NCI-H2107 treated with DMSO at 0.1 percent for 48 hours (cell line): ENCODE results near the gene PTH2R.
"Not testable (repeated sequence)": the region's sequence is repeated elsewhere in the genome, so short reads cannot be mapped to it uniquely, and the experiment has no call there.

Source experiments
- DNase-seq: peaks from one replicate; lab custom pipeline; 2025; ENCODE audit not compliant: unreplicated experiment; lab: John Stamatoyannopoulos, UW

The PTH2R gene

DNA sequence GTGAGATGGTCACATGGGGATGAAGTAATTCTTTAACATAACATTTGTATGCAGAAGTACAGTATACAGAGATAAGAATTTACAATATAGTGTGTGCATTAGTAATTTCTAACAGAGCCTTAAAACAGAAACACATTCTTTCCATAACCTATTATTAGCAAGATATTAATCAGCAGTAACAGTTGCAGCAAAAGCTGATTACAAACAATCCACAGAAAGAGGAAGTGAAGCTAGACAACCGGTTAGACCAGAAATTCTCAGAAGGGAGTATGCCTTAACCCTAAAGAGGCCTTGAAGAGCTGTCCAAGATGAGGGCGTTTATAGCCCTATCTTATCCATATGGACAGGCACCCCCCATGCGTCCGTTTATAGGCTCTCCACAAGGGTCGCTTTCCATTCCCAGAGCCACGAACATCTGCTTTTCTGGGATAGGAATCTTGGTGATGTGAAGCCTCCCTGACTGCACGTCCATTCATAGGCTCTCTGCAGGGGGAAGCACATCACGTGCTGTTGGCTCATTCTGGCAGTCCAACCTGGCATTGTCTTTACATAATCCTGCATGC, 75.9 kb downstream of the PTH2R start:
- not testable (repeated sequence) for DNase-seq

- no peak for DNase-seq
Measured at GRCh38 chr2:208485390-208485789, 78.8 kb downstream of the PTH2R start.

GRCh38 chr2:208488686-208489564, 82.3 kb downstream of the PTH2R start:
- no peak for DNase-seq

DNA sequence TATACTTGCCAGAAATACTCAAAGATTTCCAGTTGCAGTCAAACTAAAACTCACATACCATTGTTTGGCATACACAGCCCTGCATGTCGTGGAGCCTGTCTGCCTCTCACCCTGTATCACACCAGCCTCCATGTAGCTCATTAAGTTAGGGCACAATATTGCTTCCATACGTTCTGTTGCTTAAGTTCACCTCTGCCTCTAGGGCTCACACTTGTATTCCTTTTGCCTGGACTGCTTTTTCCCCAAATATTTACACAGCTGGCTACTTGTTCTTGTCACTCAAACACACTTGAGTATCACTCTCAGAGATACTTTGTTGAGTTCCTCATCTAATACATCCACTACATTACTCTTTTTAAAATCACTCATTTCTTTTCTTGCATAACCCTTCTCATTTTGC, 83.1 kb downstream of the PTH2R start:
- DNase-seq: peak; percentile 78

DNA sequence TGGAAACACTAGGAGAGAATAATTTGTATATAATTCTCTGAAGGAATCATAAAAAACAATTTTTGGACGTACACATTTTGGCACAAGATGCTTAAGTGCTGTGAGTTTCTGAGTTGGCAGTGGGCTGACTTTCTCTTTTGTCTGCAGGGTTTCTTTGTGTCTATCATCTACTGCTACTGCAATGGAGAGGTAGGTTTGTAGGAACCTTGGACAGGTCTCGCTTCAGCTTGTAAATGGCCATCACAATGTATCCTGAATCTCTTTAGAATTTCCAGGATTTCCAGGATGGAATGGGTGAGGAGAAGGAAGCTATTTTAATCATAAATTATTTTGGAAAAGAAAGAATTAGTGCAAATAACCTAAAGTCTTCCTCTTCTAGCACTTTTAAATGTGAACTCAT, 83.9 kb downstream of the PTH2R start:
- no peak for DNase-seq

DNA sequence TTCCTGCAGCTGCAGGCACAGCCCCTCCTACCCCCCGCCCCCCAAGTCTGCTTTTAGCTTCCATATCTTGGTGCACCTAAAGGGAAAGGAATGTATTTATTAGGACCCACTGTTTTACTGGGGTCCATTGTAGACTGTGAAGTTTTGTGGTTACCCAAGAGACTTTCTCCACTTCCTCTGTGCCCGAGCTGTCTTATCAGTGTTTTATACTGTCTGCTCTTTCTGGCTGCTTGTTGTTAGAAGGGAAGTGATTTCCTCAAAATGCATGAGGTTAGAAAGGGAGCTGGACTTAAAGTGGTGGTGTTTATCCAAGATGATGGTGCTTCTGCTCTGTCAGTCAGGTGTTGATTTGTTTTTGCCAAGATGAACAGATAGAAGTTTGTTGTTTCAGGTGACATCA, 85.0 kb downstream of the PTH2R start:
- no peak for DNase-seq

DNA sequence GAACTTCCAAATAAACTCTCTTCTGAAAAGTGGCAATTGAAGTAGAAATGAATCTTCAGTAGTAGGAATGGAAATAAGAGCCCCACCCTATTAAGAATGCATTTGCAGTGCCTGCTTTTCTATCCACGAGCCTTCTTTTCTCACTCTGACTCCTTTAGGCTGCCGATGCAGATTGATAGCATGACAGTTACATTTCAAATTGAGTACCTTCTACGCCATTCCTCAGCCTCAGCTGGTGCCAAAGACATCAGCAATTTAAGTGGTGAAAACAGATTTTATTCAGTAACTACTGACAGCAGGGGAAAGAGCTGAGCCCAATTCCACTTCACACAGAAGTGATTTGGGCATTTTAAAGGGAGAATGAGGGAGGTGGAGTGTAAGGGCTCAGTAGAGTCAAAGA, 85.5 kb downstream of the PTH2R start:
- DNase-seq: no peak

DNA sequence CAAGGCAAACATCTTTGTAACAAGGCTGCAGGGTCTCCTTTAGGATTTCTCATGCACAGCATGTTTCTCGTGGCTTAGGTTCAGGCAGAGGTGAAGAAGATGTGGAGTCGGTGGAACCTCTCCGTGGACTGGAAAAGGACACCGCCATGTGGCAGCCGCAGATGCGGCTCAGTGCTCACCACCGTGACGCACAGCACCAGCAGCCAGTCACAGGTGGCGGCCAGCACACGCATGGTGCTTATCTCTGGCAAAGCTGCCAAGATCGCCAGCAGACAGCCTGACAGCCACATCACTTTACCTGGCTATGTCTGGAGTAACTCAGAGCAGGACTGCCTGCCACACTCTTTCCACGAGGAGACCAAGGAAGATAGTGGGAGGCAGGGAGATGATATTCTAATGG, 86.6 kb downstream of the PTH2R start:
- no peak for DNase-seq

DNA sequence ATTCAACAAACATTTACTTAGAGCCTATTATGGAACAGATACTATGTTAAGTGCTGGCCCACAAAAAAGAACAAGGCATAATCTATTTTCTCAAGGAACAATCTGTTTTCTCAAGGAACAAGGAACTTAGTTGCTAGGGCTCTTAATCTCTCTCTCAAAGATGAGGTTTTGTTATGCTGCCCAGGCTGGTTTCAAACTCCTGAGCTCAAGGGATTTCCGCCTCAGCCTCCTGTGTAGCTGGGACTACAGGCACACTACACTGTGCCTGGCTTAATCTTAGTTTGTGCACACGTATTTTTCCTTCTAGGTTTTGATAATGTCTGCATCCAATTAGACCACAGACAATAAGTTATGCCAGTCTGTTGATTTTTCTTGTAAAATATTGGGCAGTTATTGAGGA, 89.5 kb downstream of the PTH2R start:
- no peak for DNase-seq

- peak; percentile 96 for DNase-seq
Measured at GRCh38 chr2:208501206-208501605, 94.6 kb downstream of the PTH2R start.

DNA sequence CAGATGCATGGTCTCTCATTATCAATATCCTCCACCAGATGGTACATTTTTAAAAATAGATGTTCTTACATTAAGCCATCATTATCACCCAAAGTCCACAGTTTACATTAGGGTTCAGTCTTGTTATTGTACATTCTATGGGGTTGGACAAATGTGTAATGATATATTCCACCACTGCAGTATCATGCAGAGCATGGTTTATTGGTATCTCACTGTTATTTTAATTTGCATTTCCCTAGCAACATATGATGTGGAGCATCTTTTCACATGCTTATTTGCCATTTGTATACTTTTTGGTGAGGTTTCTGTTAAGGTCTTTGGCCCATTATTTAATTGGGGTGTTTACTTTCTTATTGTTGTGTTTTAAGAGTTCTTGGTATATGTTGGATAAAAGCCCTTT, 95.7 kb downstream of the PTH2R start:
- no peak for DNase-seq

DNA sequence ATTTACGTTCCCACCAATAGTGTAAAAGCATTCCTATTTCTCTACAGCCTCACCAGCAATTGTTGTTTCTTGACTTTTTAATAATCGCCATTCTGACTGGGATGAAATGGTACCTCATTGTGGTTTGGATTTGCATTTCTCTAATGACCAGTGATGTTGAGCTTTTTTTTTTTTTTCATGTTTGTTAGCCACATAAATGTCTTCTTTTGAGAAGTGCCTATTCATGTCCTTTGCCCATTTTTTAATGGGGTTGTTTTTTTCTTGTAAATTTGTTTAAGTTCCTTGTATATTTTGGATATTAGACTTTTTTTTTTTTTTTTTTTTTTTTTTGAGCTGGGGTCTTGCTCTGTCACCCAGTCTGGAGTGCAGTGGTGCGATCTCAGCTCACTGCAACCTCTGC, 98.8 kb downstream of the PTH2R start:
- DNase-seq: not testable (repeated sequence)

DNA sequence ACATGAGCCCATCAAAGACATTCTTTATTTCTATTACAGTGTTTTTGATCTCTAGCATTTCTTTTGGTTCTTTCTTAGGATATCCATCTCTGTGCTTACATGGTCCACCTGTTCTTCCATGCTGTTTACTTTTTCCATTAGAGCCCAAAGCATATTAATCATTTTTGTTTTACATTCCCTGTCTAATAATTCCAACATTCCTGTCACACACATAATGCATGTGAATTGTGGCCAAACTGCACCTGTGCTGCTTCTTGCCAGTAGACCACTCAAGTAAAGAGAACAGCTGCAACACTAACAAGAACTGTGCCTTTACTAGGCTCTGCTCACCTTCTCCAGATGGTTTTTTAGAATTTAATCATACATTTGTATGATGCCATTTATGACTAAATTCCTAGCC, 103.0 kb downstream of the PTH2R start:
- no peak for DNase-seq

DNA sequence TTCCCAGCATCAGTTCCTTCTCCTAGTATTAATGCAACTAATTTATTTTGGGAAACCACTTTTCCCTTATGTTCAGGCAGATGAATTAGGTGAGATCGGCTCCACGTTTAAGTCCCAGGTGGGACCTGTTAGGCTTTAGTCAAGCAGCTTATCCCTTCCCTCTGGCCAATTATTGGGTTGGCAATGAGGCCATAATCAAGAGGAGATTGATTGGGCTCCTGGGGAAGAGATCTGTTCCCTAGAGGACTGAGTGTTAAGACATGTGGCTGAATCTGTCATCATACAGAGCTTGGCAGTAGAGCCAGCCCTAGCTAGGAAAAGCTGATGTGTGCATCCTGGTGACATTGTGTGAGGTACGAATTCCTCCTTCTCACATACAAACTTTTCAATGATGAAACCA, 104.4 kb downstream of the PTH2R start:
- no peak for DNase-seq

DNA sequence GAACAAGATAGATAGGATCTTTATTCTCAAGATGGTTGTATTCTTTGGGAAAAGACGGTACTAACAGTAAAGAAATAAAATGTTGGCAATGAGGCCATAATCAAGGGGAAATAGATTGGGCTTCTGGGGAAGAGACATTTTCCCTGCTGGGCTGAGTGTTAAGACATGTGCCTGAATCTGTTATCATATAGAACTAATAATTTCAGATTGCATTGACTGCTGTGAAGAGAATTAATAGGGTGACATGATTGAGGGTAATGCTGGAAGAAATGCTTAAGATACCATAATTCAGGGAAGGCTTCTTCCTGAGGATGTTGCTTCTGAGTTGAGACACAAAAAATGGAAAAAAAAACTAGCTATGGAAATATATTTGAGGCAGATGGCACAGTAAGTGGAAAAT, 105.0 kb downstream of the PTH2R start:
- DNase-seq: no peak

- DNase-seq: no peak
Measured at GRCh38 chr2:208515099-208515498, 108.5 kb downstream of the PTH2R start.

GRCh38 chr2:208523069-208523468, 116.5 kb downstream of the PTH2R start:
- not testable (repeated sequence) for DNase-seq

GRCh38 chr2:208525165-208525564, 118.6 kb downstream of the PTH2R start:
- DNase-seq: not testable (repeated sequence)

DNA sequence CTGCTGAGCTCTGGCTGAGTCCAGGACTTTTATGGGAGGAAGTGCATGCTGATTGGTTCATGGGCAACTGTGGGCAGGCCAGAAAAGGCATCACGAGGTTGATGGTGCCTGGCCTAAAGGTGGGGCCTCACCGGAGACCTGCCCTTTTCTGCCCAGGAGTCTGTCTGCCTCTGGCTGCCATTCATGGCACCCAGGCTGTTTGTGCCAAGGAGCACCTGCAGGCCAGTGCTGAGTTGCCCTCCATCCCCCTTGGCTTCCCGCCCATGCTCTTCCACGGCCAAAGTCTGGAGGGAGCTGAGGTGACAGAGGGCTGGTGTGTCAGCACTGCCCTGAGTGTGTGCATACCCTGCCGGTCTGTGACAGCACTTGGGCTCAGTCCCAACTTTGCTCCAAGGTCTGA, 123.2 kb downstream of the PTH2R start:
- DNase-seq: no peak

GRCh38 chr2:208531361-208531760, 124.8 kb downstream of the PTH2R start:
- no peak for DNase-seq

GRCh38 chr2:208535578-208535977, 129.0 kb downstream of the PTH2R start:
- not testable (repeated sequence) for DNase-seq

- no peak for DNase-seq
Measured at GRCh38 chr2:208541461-208541988, 134.9 kb downstream of the PTH2R start.
